Spleen (tissue), 7 donors: ENCODE measurements around the gene TBXAS1.

Experiments used
- POLR2A ChIP-seq, 3 donors: fragments of 450-650 bp; IDR thresholded peaks; one replicate each; pipeline ENCODE4 v1.5.1; 2017; ENCODE audit warnings: antibody characterized with exemption in 3 of 3, mild to moderate bottlenecking in 1 of 3
- POLR2AphosphoS5 ChIP-seq, 3 donors: sonication (generic); formaldehyde crosslinking; IDR thresholded peaks; one replicate each; pipeline ENCODE4 v1.5.1; 2017; ENCODE audit warnings: antibody characterized with exemption in 3 of 3
- TF ChIP-seq, protein P1 (sequence below), 11 experiments: fragments of 200-600 bp in 7 of 11; fragments of 450-650 bp in 4 of 11; sonication (generic) in 4 of 11; IDR thresholded peaks in 8 of 11; conservative IDR thresholded peaks in 3 of 11; 1 replicate in 7 of 11; 2 replicates in 4 of 11; pipeline versions ENCODE4 v1.4.0 to v1.8.0; 2016 to 2021; ENCODE audit warnings: antibody characterized with exemption in 11 of 11, inconsistent platforms in 4 of 11, mild to moderate bottlenecking in 1 of 11
- donor health status: DM: no; HTN: no; CAD: no; lungs with moderate emphysema.
- donor health status: DM: no; HTN: no; CAD: no.
- donor health status: DM: no; HTN: no; CAD: no.

DNA sequence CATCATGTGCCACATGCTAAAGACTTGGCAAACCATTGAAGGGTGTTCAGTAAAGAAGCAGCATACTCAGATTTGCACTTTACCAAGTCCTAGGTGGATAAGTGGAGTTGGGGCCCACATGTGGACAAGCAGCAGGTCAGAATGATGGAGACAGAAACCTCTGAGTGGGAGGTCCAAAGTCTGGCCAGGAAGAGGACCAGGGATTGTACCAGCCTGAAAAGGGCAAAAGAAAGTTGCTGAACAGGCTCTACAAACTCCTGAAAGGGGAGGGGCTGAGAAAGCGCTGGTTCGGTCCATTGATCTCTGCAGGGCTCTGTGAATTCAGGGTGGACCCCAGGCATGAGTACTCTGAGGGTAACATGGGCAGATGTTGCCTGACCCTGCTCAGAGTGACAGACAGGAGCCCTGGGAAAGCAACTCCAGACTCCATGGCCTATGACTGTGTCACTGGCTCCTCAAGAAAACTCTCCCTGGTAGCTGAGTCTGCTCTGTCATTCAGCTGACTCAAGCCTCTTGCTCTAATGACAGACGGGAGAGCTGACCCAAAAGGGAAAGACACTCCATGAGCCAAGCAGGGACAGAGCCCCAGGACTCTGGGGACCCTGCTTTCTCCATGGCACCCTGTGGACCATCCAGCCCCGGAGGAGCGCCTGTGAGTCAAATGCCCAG lies 68.5 kb downstream of the TBXAS1 start:
- TF ChIP-seq, protein P1, sequence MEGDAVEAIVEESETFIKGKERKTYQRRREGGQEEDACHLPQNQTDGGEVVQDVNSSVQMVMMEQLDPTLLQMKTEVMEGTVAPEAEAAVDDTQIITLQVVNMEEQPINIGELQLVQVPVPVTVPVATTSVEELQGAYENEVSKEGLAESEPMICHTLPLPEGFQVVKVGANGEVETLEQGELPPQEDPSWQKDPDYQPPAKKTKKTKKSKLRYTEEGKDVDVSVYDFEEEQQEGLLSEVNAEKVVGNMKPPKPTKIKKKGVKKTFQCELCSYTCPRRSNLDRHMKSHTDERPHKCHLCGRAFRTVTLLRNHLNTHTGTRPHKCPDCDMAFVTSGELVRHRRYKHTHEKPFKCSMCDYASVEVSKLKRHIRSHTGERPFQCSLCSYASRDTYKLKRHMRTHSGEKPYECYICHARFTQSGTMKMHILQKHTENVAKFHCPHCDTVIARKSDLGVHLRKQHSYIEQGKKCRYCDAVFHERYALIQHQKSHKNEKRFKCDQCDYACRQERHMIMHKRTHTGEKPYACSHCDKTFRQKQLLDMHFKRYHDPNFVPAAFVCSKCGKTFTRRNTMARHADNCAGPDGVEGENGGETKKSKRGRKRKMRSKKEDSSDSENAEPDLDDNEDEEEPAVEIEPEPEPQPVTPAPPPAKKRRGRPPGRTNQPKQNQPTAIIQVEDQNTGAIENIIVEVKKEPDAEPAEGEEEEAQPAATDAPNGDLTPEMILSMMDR (IDR thresholded peaks at IDR 0.05 in 8 of 11, conservative IDR thresholded peaks at IDR 0.05 in 3 of 11) = no peak
- TF ChIP-seq POLR2AphosphoS5 (IDR thresholded peaks at IDR 0.05) (no peak), POLR2A (IDR thresholded peaks at IDR 0.05) (no peak)
